HG03060 (cell line): ENCODE results near the gene GMCL1.
"Not testable (repeated sequence)": the region's sequence is repeated elsewhere in the genome, so short reads cannot be mapped to it uniquely, and the experiment has no call there.

Experiments
- ATAC-seq: cut with Tn5 transposase; IDR thresholded peaks from one replicate; pipeline ENCODE4 v1.9.1; 2021; ENCODE audit warnings: low read depth, moderate number of reproducible peaks; ENCODE audit not compliant: unreplicated experiment

The GMCL1 gene

GRCh38 chr2:69807821-69808540, 21.5 kb upstream of the GMCL1 start:
- ATAC-seq = no peak

DNA sequence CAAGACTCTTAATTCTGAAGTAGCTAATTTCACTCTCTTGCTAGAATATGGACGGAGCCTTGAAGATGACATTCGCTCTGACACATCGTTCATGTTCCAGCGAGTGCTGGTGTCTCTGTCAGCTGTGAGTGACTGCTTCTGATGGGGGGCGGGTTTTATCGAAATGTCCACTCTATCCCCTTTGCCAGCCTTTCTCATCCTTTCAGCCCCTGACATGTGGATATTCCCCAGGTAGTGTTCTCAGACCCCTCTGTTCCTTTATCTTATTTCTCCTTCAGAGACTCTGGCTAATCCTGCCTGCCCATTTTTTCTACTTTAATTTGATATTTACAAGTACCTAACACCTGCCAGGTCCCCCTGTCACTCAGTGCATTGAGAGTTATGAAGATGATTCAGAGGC, 18.9 kb upstream of the GMCL1 start:
- no peak for ATAC-seq

DNA sequence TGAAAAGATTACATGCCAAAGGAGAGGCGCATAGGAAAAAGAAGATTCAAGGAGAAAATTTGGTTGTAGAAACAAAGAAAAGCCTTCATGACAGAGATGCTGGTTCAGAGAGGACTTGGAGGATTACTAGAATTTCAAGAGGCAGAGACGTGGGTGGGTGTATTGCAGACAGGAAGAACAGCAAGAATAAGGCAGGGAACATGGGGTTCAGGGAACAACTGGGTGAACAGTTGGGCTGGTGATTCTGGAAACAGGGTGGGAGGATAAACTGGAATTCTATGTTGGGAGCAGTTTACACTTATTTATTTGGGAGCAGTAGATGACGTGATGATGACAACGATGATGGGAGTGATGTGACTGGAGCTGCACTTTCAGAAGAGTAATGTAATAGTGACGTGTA, 18.4 kb upstream of the GMCL1 start:
- no peak for ATAC-seq

GRCh38 chr2:69811591-69811990, 17.9 kb upstream of the GMCL1 start:
- no peak for ATAC-seq

DNA sequence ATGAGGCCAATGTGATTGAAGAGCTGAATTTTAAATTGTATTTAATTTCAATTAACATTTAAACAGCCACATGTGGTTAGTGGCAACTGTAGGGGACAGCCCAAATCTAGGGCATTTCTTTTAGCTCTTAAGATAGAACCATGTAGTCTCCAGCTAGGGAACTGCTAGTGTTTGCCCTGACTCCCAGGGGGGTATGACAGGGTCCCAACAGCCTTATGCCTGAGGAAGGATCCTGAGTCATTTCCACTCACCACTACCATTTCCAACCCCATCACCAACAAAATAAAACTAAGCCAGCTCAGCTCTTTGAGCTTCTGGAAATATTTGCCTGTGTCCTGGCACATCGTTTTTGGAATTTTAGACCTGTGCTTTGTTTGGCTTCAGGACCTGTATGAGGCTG, 13.7 kb upstream of the GMCL1 start:
- ATAC-seq = no peak

DNA sequence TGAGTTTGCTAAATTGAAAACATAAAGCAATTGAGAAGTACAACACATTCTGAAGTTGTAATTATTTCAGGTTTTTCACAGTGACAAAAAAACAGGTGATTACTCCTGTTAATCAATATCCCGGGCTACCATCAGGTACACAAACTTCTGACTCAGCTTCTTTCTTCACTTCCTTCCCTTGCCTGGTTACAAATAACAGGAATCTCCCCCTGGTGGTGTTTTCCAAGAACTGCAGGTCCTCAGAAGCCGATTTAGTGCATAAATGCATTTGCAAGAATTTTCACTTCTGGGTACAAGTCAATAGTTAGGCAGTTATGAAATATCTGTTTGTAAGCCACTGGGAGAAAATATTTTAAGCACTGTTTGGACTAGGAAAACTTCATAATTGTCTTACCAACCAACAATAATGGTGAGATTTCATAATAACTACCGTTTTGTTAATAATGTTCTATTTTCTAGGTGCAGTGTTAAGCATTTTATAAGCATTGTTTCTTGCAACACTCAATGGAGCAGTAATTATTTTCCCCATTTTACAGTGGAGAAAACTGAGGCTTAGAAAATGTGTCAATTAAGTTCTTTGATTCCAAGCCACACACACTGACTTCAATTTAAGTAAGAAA, 12.4 kb upstream of the GMCL1 start:
- ATAC-seq = no peak

GRCh38 chr2:69817729-69818501, 11.5 kb upstream of the GMCL1 start:
- ATAC-seq = no peak

DNA sequence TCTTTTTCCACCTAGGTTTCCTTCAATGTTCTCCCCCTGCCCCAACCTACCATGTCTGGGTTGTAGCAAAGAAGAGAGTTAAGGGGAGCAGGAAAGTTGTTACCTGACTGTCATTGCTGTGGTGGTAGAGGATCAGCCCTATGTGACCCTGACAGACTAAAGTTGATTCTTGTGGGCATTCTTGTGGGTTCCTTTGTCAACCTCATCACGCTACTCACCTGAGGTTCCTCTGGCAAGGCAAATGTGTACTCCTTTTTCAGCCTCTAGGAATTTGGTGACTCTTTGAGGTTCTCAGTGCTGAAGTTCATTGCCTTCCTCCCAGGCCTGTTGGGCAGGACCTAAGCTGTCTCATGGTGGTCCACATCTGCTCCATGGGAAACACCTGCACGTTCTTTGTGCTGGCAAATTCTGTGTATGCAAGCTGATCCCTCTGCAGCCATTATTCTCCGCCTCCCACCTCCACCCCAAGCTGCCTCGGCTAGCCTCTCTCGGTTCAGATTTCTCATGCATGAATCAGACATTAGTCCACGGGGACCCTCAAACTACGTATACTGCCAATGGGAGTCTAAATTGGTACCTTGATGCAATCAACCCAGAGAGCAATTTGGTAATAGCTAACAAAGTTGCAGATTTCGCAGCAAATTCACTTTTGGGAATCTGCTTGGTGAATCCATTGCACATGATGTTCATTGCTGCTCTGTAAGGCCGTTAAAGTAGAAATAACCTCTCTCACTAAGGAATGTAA, 1.5 kb upstream of the GMCL1 start:
- no peak for ATAC-seq

- no peak for ATAC-seq
Measured at GRCh38 chr2:69828938-69829255, 563 bp upstream of the GMCL1 start.

GRCh38 chr2:69830045-69830905, 815 bp downstream of the GMCL1 start:
- peak; percentile 6 for ATAC-seq

DNA sequence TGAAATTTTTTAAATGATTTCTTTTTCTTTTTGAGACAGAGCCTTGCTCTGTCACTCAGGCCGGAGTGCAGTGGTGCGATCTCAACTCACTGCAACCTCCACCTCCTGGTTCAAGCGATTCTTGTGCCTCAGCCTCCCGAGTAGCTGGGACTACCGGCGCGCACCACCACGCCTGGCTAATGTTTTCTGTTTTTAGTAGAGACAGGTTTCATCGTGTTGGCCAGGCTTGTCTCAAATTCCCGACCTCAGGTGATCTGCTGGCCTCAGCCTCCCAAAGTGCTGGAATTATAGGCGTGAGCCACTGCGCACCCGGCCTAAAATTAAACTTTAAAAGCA, 1.4 kb downstream of the GMCL1 start:
- not testable (repeated sequence) for ATAC-seq

DNA sequence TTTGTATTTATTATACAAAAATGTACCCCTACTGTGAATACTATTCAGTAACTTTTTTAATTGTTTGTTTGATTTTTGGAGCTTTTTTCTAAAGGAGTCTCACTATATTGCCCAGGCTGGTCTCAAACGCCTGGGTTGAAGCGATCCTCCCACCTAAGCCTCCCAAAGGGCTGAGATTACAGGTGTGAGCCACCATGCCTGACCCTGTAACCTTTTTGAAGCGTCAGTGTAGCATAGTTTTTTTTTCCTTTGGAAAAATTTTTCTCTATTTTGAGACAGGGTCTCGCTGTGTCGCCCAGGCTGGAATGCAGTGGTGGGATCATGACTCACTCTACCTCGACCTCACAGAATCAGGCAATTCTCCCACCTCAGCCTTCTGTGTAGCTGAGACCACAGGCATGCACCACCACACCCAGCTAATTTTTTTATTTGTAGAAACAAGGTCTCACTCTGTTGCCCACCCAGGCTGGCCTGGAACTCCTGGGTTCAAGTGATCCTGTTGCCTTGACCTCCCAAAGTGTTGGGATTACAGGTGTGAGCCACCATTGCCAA, 2.0 kb downstream of the GMCL1 start:
- ATAC-seq = no peak

DNA sequence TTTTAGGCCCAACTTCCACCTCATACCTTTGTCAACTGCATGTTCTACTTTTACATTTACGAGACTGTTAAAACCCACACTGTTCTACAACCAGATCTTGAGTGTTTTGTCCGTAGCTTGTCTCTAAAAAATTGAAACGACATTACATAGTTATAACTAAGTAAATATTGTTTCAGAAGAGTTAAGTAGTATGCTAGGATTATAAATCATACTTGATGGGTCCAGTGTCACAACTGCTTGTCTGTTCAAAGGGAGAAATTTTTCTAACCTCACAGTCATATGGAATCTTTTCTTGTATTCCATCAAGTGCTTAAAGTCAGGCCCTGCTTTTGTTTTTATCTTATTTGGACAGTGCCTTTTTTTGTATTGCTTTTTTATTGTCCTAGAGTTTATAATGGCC, 4.3 kb downstream of the GMCL1 start:
- ATAC-seq = no peak

GRCh38 chr2:69835666-69836065, 6.2 kb downstream of the GMCL1 start:
- ATAC-seq = no peak

GRCh38 chr2:69836316-69836715, 6.9 kb downstream of the GMCL1 start:
- no peak for ATAC-seq

- ATAC-seq = no peak
Measured at GRCh38 chr2:69837533-69837932, 8.1 kb downstream of the GMCL1 start.

DNA sequence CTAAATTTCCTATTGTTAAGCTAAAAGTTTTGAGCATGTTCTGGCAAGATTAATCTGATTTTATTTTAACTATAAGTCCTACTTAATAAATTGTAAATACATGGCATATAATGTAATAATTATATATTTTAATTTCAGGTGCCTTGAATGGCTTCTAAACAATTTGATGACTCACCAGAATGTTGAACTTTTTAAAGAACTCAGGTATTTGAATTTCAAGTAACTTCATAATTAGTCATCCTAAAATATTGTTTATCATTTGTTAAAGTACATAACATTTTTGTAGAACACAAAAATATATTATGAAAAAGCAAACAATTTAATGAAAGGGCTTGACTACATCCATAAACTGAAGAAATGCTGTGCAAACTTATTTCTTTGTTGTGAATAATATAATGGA, 14.5 kb downstream of the GMCL1 start:
- ATAC-seq = no peak

DNA sequence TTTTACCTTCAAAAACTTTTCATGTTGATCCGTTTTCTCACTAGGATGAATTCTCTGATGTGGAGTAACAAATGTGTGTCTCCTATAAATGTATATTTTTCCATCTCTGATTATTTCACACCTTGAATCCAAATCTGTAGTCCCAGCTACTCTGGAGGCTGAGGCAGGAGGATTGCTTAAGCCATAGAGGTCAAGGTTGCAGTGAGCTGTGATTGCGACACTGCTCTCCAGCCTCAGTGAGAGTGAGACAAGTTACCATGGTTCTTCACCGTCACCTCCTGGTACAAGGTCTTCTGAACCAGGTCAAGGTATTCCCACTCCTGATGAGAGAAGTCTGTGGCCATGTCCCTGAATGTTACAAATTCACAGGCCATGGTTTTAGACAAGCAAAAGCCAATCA, 15.1 kb downstream of the GMCL1 start:
- ATAC-seq = no peak

GRCh38 chr2:69846182-69847067, 17.0 kb downstream of the GMCL1 start:
- ATAC-seq = no peak
